Left lung (tissue), 10 donors: ENCODE measurements around the gene GTF3C5. TPM values are rescaled to one million over a fixed set of nuclear protein-coding genes. Genes with fewer than 3 reads are reported as not detected.
A peak's percentile ranks its signal among the peaks of the same experiment; 100 is the strongest.

Experiments used
- ATAC-seq: fragments of 200-7000 bp; cut with Tn5 transposase; one replicate; pipeline ENCODE4 v1.9.1; 2020; ENCODE audit warnings: moderate library complexity
- DNase-seq, 4 donors: peaks; one replicate each; pipeline ENCODE4 v3.0.0-alpha.2; 2013 to 2020
- H3K27ac ChIP-seq, 2 donors: fragments of 200-600 bp; sonication (generic) in 1 of 2; one replicate each; pipeline versions ENCODE4 v1.5.0 to v1.8.0; 2020 to 2021
- H3K27me3 ChIP-seq, 2 donors: fragments of 200-600 bp; sonication (generic) in 1 of 2; one replicate each; pipeline versions ENCODE4 v1.5.0 to v1.8.0; 2020 to 2021
- H3K36me3 ChIP-seq, 2 donors: fragments of 200-600 bp; sonication (generic) in 1 of 2; one replicate each; pipeline versions ENCODE4 v1.5.0 to v1.8.0; 2020 to 2021
- H3K4me1 ChIP-seq, 2 donors: fragments of 200-600 bp; one replicate each; pipeline ENCODE4 v1.8.0; 2021
- H3K4me3 ChIP-seq, 2 donors: fragments of 200-600 bp; sonication (generic) in 1 of 2; one replicate each; pipeline versions ENCODE4 v1.5.0 to v1.8.0; 2020 to 2021; ENCODE audit warnings: mild to moderate bottlenecking in 1 of 2
- H3K9me3 ChIP-seq, 2 donors: fragments of 200-600 bp; sonication (generic) in 1 of 2; one replicate each; pipeline versions ENCODE4 v1.5.0 to v1.8.0; 2020 to 2021
- intact Hi-C, 2 donors: fragments of 100-400 bp; cut with DNase I; formaldehyde crosslinking; loops; one replicate each; pipeline versions ENCODE4 v1.11.2 to v1.14.2; 2022
- polyA plus RNA-seq, 6 donors: library from polyadenylated mRNA; unstranded; fragments of 120-200 nt; gene quantifications; one replicate each; pipeline ENCODE4 v1.2.1, GENCODE V29; 2013; ENCODE audit not compliant: insufficient read length in 6 of 6
- total RNA-seq, 2 donors: library from RNA; stranded (reverse); fragmentation: NEBNext Ultra II Directional; extraction: Animal tissue kit (Norgen Biotek cat#: 25700); gene quantifications; one replicate each; pipeline ENCODE4 v1.2.1, GENCODE V29; 2021
- TF ChIP-seq, protein P1 (sequence below), 2 donors: fragments of 200-600 bp; sonication (generic) in 1 of 2; IDR thresholded peaks; one replicate each; pipeline versions ENCODE4 v1.5.0 to v1.8.0; 2021; ENCODE audit warnings: antibody characterized with exemption in 2 of 2
- donor health status: DM: no; HTN: yes; CAD: no.
- donor health status: DM: no; HTN: no; CAD: no.

GTF3C5 gene
- total and polyA plus RNA-seq, 8 donors, result 37.3 to 69.5 (median 66.1) TPM

DNA sequence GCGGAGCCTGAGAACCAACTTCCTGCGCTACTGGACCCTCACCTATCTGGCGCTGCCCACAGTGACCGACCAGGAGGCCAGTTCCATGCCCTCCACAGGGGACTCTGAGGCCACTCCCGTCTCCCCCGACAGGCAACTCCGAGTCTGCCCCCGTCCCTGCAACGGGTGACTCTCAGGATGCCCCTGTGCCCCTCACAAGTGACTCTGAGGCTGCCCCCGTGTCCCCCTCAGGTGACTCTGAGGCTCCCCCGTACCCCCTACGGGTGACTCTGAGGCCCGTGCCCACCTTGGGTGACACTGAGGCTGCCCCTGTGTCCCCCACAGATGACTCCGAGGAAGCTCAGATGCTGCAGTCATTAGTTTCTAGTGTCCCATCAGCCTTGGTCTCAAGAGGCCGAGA lies 56.1 kb downstream of the GTF3C5 start:
- Histone ChIP-seq H3K36me3 (no peaks in the 10 kb centered on the region), H3K9me3 (no peaks in the 10 kb centered on the region), H3K4me3 (no peak overlapping the region), H3K27ac (no peak overlapping the region), H3K4me1 (no peaks in the 10 kb centered on the region), H3K27me3 (peaks cover 0 to 3% of the 10 kb centered on the region in 2 donors)
- intact Hi-C loops, result no loop called here
- DNase-seq (peak in 1 of 4 donors; percentile 30), ATAC-seq (no peak)
- TF ChIP-seq, protein P1, sequence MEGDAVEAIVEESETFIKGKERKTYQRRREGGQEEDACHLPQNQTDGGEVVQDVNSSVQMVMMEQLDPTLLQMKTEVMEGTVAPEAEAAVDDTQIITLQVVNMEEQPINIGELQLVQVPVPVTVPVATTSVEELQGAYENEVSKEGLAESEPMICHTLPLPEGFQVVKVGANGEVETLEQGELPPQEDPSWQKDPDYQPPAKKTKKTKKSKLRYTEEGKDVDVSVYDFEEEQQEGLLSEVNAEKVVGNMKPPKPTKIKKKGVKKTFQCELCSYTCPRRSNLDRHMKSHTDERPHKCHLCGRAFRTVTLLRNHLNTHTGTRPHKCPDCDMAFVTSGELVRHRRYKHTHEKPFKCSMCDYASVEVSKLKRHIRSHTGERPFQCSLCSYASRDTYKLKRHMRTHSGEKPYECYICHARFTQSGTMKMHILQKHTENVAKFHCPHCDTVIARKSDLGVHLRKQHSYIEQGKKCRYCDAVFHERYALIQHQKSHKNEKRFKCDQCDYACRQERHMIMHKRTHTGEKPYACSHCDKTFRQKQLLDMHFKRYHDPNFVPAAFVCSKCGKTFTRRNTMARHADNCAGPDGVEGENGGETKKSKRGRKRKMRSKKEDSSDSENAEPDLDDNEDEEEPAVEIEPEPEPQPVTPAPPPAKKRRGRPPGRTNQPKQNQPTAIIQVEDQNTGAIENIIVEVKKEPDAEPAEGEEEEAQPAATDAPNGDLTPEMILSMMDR (IDR thresholded peaks at IDR 0.05), result no peak

- no peaks in the 10 kb centered on the region for H3K36me3 ChIP-seq
- intact Hi-C loops, result no loop called here
These were observed 56.8 kb downstream of the GTF3C5 start for GRCh38 chr9:133087429-133088145.

GRCh38 chr9:133088146-133088750 lies 57.5 kb downstream of the GTF3C5 start:
- TF ChIP-seq, protein P1 (IDR thresholded peaks at IDR 0.05), result no peak
- Histone ChIP-seq H3K27me3 (no peaks in the 10 kb centered on the region), H3K4me1 (no peaks in the 10 kb centered on the region), H3K27ac (no peak overlapping the region), H3K36me3 (no peaks in the 10 kb centered on the region), H3K4me3 (no peak overlapping the region), H3K9me3 (no peaks in the 10 kb centered on the region)
- intact Hi-C loops, result no loop called here
- ATAC-seq, result no peak
- DNase-seq, result peak in 2 of 4 donors; percentile 18 to 51

More at GRCh38 chr9:133087429-133088145, 56.8 kb downstream of the GTF3C5 start:
- no peak overlapping the region for H3K27ac ChIP-seq
- no peak for ATAC-seq
- H3K4me1 ChIP-seq, result no peaks in the 10 kb centered on the region
- TF ChIP-seq, protein P1 (IDR thresholded peaks at IDR 0.05), result no peak
- DNase-seq, result peak in 2 of 4 donors; percentile 22 to 52
- no peaks in the 10 kb centered on the region for H3K27me3 ChIP-seq
- H3K4me3 ChIP-seq, result no peak overlapping the region
- H3K9me3 ChIP-seq, result no peaks in the 10 kb centered on the region

DNA sequence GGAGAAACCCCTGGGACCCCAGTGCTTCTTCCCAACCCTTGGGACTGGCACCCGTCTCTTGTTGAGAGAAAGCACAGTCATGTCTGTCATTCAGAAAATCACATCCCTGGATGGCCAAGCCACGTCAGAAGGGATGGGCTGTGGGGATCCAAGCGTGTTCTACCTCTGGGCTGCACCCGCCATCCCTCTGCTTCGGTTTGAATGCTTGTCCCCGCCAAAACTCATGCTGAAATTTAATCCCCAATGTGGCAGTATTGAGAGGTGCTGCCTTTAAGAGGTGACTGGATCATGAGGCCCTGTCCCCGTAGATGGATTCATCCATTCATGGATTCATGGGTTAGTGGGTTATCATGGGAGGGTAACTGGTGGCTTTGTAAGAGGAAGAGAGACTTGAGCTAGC lies 58.0 kb downstream of the GTF3C5 start:
- intact Hi-C loops, result no loop called here
- no peak overlapping the region for H3K4me3 ChIP-seq
- TF ChIP-seq, protein P1 (IDR thresholded peaks at IDR 0.05), result no peak
- no peaks in the 10 kb centered on the region for H3K36me3 ChIP-seq
- H3K4me1 ChIP-seq, result no peaks in the 10 kb centered on the region
- DNase-seq (no peak), ATAC-seq (no peak)
- no peaks in the 10 kb centered on the region for H3K27me3 ChIP-seq
- H3K9me3 ChIP-seq, result no peaks in the 10 kb centered on the region
- H3K27ac ChIP-seq, result no peak overlapping the region

DNA sequence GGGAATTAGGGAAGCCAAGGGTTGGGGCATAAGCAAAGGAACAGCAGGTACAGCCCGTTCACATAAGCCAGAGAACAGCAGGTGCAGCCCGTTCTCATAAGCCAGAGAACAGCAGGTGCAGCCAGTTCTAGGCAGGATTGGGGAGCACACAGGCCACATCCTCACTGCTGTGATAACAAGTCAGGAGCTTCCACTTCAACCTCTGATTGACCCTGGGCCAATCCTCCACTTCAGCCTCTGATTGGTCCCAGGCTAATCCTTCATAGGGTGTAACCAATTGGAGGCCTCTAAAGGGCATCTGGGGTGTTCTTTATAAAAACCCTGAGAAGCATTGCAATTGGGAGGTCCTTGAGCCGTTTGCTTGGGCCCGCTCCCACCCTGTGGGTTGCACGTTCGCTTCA lies 58.5 kb downstream of the GTF3C5 start:
- no peak overlapping the region for H3K4me3 ChIP-seq
- no peaks in the 10 kb centered on the region for H3K9me3 ChIP-seq
- no peaks in the 10 kb centered on the region for H3K27me3 ChIP-seq
- no peak for ATAC-seq
- intact Hi-C loops, result no loop called here
- no peak for DNase-seq
- TF ChIP-seq, protein P1 (IDR thresholded peaks at IDR 0.05), result no peak
- no peak overlapping the region for H3K27ac ChIP-seq
- no peaks in the 10 kb centered on the region for H3K4me1 ChIP-seq
- no peaks in the 10 kb centered on the region for H3K36me3 ChIP-seq
